Liver (tissue), 3 donors: ENCODE measurements around the gene FAM193A.

Source experiments
- HNF4A ChIP-seq, 2 donors: conservative IDR thresholded peaks; 2 replicates each; pipeline ENCODE4 v1.6.1; 2016; ENCODE audit warnings: antibody characterized with exemption in 2 of 2, mild to moderate bottlenecking in 2 of 2
- JUND ChIP-seq, 2 donors: IDR thresholded peaks; 2 replicates each; pipeline ENCODE4 v1.6.1; 2016; ENCODE audit warnings: antibody characterized with exemption in 2 of 2
- RAD21 ChIP-seq, 2 donors: IDR thresholded peaks; 2 replicates each; pipeline ENCODE4 v1.6.1; 2016; ENCODE audit warnings: antibody characterized with exemption in 2 of 2, mild to moderate bottlenecking in 2 of 2
- SP1 ChIP-seq: IDR thresholded peaks from 2 replicates; pipeline ENCODE4 v1.6.1; 2018; ENCODE audit warnings: antibody characterized with exemption, mild to moderate bottlenecking
- TAF1 ChIP-seq: conservative IDR thresholded peaks from 2 replicates; pipeline ENCODE4 v1.6.1; 2016; ENCODE audit warnings: antibody characterized with exemption, mild to moderate bottlenecking
- YY1 ChIP-seq: IDR thresholded peaks from 2 replicates; pipeline ENCODE4 v1.6.1; 2016; ENCODE audit warnings: antibody characterized with exemption, mild to moderate bottlenecking
- TF ChIP-seq, protein P1 (sequence below): fragments of 150-350 bp; IDR thresholded peaks from 2 replicates; pipeline ENCODE4 v1.5.1; 2017; ENCODE audit warnings: improper control_type of control experiment, low read depth, low read length; ENCODE audit not compliant: missing input control
- TF ChIP-seq, protein P2 (sequence below): IDR thresholded peaks from 2 replicates; pipeline ENCODE4 v1.6.1; 2016; ENCODE audit warnings: antibody characterized with exemption, mild to moderate bottlenecking
- donor health status: healthy.
- donor health status: healthy.

GRCh38 chr4:2698504-2698903 lies 162.1 kb downstream of the FAM193A start:
- TF ChIP-seq, protein P1, sequence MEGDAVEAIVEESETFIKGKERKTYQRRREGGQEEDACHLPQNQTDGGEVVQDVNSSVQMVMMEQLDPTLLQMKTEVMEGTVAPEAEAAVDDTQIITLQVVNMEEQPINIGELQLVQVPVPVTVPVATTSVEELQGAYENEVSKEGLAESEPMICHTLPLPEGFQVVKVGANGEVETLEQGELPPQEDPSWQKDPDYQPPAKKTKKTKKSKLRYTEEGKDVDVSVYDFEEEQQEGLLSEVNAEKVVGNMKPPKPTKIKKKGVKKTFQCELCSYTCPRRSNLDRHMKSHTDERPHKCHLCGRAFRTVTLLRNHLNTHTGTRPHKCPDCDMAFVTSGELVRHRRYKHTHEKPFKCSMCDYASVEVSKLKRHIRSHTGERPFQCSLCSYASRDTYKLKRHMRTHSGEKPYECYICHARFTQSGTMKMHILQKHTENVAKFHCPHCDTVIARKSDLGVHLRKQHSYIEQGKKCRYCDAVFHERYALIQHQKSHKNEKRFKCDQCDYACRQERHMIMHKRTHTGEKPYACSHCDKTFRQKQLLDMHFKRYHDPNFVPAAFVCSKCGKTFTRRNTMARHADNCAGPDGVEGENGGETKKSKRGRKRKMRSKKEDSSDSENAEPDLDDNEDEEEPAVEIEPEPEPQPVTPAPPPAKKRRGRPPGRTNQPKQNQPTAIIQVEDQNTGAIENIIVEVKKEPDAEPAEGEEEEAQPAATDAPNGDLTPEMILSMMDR = no peak
- TF ChIP-seq, protein P2, sequence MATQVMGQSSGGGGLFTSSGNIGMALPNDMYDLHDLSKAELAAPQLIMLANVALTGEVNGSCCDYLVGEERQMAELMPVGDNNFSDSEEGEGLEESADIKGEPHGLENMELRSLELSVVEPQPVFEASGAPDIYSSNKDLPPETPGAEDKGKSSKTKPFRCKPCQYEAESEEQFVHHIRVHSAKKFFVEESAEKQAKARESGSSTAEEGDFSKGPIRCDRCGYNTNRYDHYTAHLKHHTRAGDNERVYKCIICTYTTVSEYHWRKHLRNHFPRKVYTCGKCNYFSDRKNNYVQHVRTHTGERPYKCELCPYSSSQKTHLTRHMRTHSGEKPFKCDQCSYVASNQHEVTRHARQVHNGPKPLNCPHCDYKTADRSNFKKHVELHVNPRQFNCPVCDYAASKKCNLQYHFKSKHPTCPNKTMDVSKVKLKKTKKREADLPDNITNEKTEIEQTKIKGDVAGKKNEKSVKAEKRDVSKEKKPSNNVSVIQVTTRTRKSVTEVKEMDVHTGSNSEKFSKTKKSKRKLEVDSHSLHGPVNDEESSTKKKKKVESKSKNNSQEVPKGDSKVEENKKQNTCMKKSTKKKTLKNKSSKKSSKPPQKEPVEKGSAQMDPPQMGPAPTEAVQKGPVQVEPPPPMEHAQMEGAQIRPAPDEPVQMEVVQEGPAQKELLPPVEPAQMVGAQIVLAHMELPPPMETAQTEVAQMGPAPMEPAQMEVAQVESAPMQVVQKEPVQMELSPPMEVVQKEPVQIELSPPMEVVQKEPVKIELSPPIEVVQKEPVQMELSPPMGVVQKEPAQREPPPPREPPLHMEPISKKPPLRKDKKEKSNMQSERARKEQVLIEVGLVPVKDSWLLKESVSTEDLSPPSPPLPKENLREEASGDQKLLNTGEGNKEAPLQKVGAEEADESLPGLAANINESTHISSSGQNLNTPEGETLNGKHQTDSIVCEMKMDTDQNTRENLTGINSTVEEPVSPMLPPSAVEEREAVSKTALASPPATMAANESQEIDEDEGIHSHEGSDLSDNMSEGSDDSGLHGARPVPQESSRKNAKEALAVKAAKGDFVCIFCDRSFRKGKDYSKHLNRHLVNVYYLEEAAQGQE = no peak
- TF ChIP-seq JUND (IDR thresholded peaks at IDR 0.05) = no peak
- no peak for TF ChIP-seq SP1
- no peak for TF ChIP-seq TAF1
- TF ChIP-seq YY1 = no peak
- no peak for TF ChIP-seq RAD21 (IDR thresholded peaks at IDR 0.05)
- TF ChIP-seq HNF4A (conservative IDR thresholded peaks at IDR 0.05) = no peak
